ENCODE data around the gene DMRT1. TPM values are rescaled to one million over a fixed set of nuclear protein-coding genes. Genes with fewer than 3 reads are reported as not detected.

The DMRT1 gene
- not detected in 2 replicates for total RNA-seq (2014; rRNA removed; shearing (Covaris generic); ENCODE audit: low replicate concordance)

- no peaks in the 10 kb centered on the region for H3K9me3 ChIP-seq (ENCODE audit: low read length)
- no peak within 1 kb of the TSS for H3K9ac ChIP-seq (ENCODE audit: low read length)
- H3K4me2 ChIP-seq (ENCODE audit: low read depth, low read length, poor library complexity, severe bottlenecking): no peak within 1 kb of the TSS
- H4K20me1 ChIP-seq (ENCODE audit: insufficient read depth, low read depth, low read length): no peaks in the 10 kb centered on the region
- H3K9me2 ChIP-seq (replicated peaks; ENCODE audit: insufficient read depth, low read length): no peaks in the 10 kb centered on the region
- H3K79me2 ChIP-seq (ENCODE audit: low read length): no peaks in the 10 kb centered on the region
- DNase-seq: no peak
- no peak within 1 kb of the TSS for H2AFZ ChIP-seq (ENCODE audit: low read length)
- no peaks in the 10 kb centered on the region for H3K4me1 ChIP-seq (ENCODE audit: low read length)
- H3K27me3 ChIP-seq (ENCODE audit: low read length): no peaks in the 10 kb centered on the region
- H3K4me3 ChIP-seq (ENCODE audit: low read length): no peak within 1 kb of the TSS
- no peak within 1 kb of the TSS for H3K27ac ChIP-seq (ENCODE audit: low read length)
- no peaks in the 10 kb centered on the region for H3K36me3 ChIP-seq (ENCODE audit: insufficient read depth, low read length)
Measured at GRCh38 chr9:841371-842209, at the start of gene DMRT1. Gene DMRT1, plus strand, starts transcription at chr9:841697. Its CDS starts 142 bp downstream, at chr9:841839.

GRCh38 chr9:792331-793260, 48.9 kb upstream of the DMRT1 start:
- no peaks in the 10 kb centered on the region for H3K9me2 ChIP-seq (replicated peaks; ENCODE audit: insufficient read depth, low read length)
- no peaks in the 10 kb centered on the region for H3K4me1 ChIP-seq (ENCODE audit: low read length)
- no peaks in the 10 kb centered on the region for H4K20me1 ChIP-seq (ENCODE audit: insufficient read depth, low read depth, low read length)
- H3K9me3 ChIP-seq (ENCODE audit: low read length): no peaks in the 10 kb centered on the region
- H3K36me3 ChIP-seq (ENCODE audit: insufficient read depth, low read length): no peaks in the 10 kb centered on the region
- no peaks in the 10 kb centered on the region for H3K79me2 ChIP-seq (ENCODE audit: low read length)
- DNase-seq: no peak
- no peak overlapping the region for H3K4me3 ChIP-seq (ENCODE audit: low read length)
- no peak overlapping the region for H3K4me2 ChIP-seq (ENCODE audit: low read depth, low read length, poor library complexity, severe bottlenecking)
- no peak overlapping the region for H3K27ac ChIP-seq (ENCODE audit: low read length)
- H2AFZ ChIP-seq (ENCODE audit: low read length): no peak overlapping the region
- H3K9ac ChIP-seq (ENCODE audit: low read length): no peak overlapping the region
- H3K27me3 ChIP-seq (ENCODE audit: low read length): no peaks in the 10 kb centered on the region

- Histone ChIP-seq H3K9me2 (replicated peaks; ENCODE audit: insufficient read depth, low read length) (no peaks in the 10 kb centered on the region), H3K4me1 (ENCODE audit: low read length) (no peaks in the 10 kb centered on the region), H3K27ac (ENCODE audit: low read length) (no peak overlapping the region), H3K4me2 (ENCODE audit: low read depth, low read length, poor library complexity, severe bottlenecking) (no peak overlapping the region), H4K20me1 (ENCODE audit: insufficient read depth, low read depth, low read length) (no peaks in the 10 kb centered on the region), H3K79me2 (ENCODE audit: low read length) (no peaks in the 10 kb centered on the region), H2AFZ (ENCODE audit: low read length) (no peak overlapping the region), H3K9me3 (ENCODE audit: low read length) (no peaks in the 10 kb centered on the region), H3K4me3 (ENCODE audit: low read length) (no peak overlapping the region), H3K9ac (ENCODE audit: low read length) (no peak overlapping the region), H3K27me3 (ENCODE audit: low read length) (no peaks in the 10 kb centered on the region), H3K36me3 (ENCODE audit: insufficient read depth, low read length) (no peaks in the 10 kb centered on the region)
- DNase-seq: no peak
Measured at GRCh38 chr9:794386-794785, 47.1 kb upstream of the DMRT1 start.

GRCh38 chr9:795869-796268, 45.6 kb upstream of the DMRT1 start:
- Histone ChIP-seq H2AFZ (ENCODE audit: low read length) (no peak overlapping the region), H3K9me3 (ENCODE audit: low read length) (no peaks in the 10 kb centered on the region), H3K4me2 (ENCODE audit: low read depth, low read length, poor library complexity, severe bottlenecking) (no peak overlapping the region), H3K36me3 (ENCODE audit: insufficient read depth, low read length) (no peaks in the 10 kb centered on the region), H3K27me3 (ENCODE audit: low read length) (no peaks in the 10 kb centered on the region), H3K4me1 (ENCODE audit: low read length) (no peaks in the 10 kb centered on the region), H3K79me2 (ENCODE audit: low read length) (no peaks in the 10 kb centered on the region), H3K9me2 (replicated peaks; ENCODE audit: insufficient read depth, low read length) (no peaks in the 10 kb centered on the region), H3K27ac (ENCODE audit: low read length) (no peak overlapping the region), H3K9ac (ENCODE audit: low read length) (no peak overlapping the region), H4K20me1 (ENCODE audit: insufficient read depth, low read depth, low read length) (no peaks in the 10 kb centered on the region), H3K4me3 (ENCODE audit: low read length) (no peak overlapping the region)
- no peak for DNase-seq

- no peaks in the 10 kb centered on the region for H3K9me3 ChIP-seq (ENCODE audit: low read length)
Measured at GRCh38 chr9:800591-801150, 40.8 kb upstream of the DMRT1 start.

GRCh38 chr9:801399-802071, 40.0 kb upstream of the DMRT1 start:
- Histone ChIP-seq H3K4me1 (ENCODE audit: low read length) (no peaks in the 10 kb centered on the region), H3K4me2 (ENCODE audit: low read depth, low read length, poor library complexity, severe bottlenecking) (no peak overlapping the region), H4K20me1 (ENCODE audit: insufficient read depth, low read depth, low read length) (no peaks in the 10 kb centered on the region), H3K27ac (ENCODE audit: low read length) (no peak overlapping the region), H3K36me3 (ENCODE audit: insufficient read depth, low read length) (no peaks in the 10 kb centered on the region), H3K79me2 (ENCODE audit: low read length) (no peaks in the 10 kb centered on the region), H3K9me3 (ENCODE audit: low read length) (no peaks in the 10 kb centered on the region), H3K9ac (ENCODE audit: low read length) (no peak overlapping the region), H3K9me2 (replicated peaks; ENCODE audit: insufficient read depth, low read length) (no peaks in the 10 kb centered on the region), H3K4me3 (ENCODE audit: low read length) (no peak overlapping the region), H2AFZ (ENCODE audit: low read length) (no peak overlapping the region), H3K27me3 (ENCODE audit: low read length) (no peaks in the 10 kb centered on the region)
- DNase-seq: no peak

More at GRCh38 chr9:800591-801150, 40.8 kb upstream of the DMRT1 start:
- no peaks in the 10 kb centered on the region for H3K79me2 ChIP-seq (ENCODE audit: low read length)
- no peak overlapping the region for H3K4me3 ChIP-seq (ENCODE audit: low read length)
- H4K20me1 ChIP-seq (ENCODE audit: insufficient read depth, low read depth, low read length): no peaks in the 10 kb centered on the region
- no peaks in the 10 kb centered on the region for H3K9me2 ChIP-seq (replicated peaks; ENCODE audit: insufficient read depth, low read length)
- H3K36me3 ChIP-seq (ENCODE audit: insufficient read depth, low read length): no peaks in the 10 kb centered on the region
- H3K9ac ChIP-seq (ENCODE audit: low read length): no peak overlapping the region
- H2AFZ ChIP-seq (ENCODE audit: low read length): no peak overlapping the region
- no peak overlapping the region for H3K27ac ChIP-seq (ENCODE audit: low read length)
- no peaks in the 10 kb centered on the region for H3K27me3 ChIP-seq (ENCODE audit: low read length)
- H3K4me2 ChIP-seq (ENCODE audit: low read depth, low read length, poor library complexity, severe bottlenecking): no peak overlapping the region
- H3K4me1 ChIP-seq (ENCODE audit: low read length): no peaks in the 10 kb centered on the region
- DNase-seq: no peak

GRCh38 chr9:804026-804425, 37.5 kb upstream of the DMRT1 start:
- H3K36me3 ChIP-seq (ENCODE audit: insufficient read depth, low read length): no peaks in the 10 kb centered on the region
- H2AFZ ChIP-seq (ENCODE audit: low read length): no peak overlapping the region
- H3K27me3 ChIP-seq (ENCODE audit: low read length): no peaks in the 10 kb centered on the region
- no peaks in the 10 kb centered on the region for H3K9me3 ChIP-seq (ENCODE audit: low read length)
- no peak overlapping the region for H3K9ac ChIP-seq (ENCODE audit: low read length)
- H3K4me1 ChIP-seq (ENCODE audit: low read length): no peaks in the 10 kb centered on the region
- no peaks in the 10 kb centered on the region for H3K9me2 ChIP-seq (replicated peaks; ENCODE audit: insufficient read depth, low read length)
- H4K20me1 ChIP-seq (ENCODE audit: insufficient read depth, low read depth, low read length): no peaks in the 10 kb centered on the region
- no peak overlapping the region for H3K4me2 ChIP-seq (ENCODE audit: low read depth, low read length, poor library complexity, severe bottlenecking)
- H3K4me3 ChIP-seq (ENCODE audit: low read length): no peak overlapping the region
- H3K79me2 ChIP-seq (ENCODE audit: low read length): no peaks in the 10 kb centered on the region
- no peak for DNase-seq
- H3K27ac ChIP-seq (ENCODE audit: low read length): no peak overlapping the region
